HepG2 (cell line): ENCODE data around the gene MEIOB. TPM values are rescaled to one million over a fixed set of nuclear protein-coding genes. Genes with fewer than 3 reads are reported as not detected.
A peak's percentile ranks its signal among the peaks of the same experiment; 100 is the strongest.

Source experiments
- ATF6 ChIP-seq: sonication (generic); formaldehyde crosslinking; conservative IDR thresholded peaks from 2 replicates; pipeline ENCODE4 v1.4.0; 2020; ENCODE audit warnings: missing genetic modification reagents
- FLYWCH1 ChIP-seq: sonication (generic); formaldehyde crosslinking; IDR thresholded peaks from 2 replicates; pipeline ENCODE4 v1.8.1; 2023; ENCODE audit warnings: mild to moderate bottlenecking, missing genetic modification reagents
- NFYC ChIP-seq: IDR thresholded peaks from 2 replicates; pipeline ENCODE4 v1.6.1; 2016; ENCODE audit warnings: missing genetic modification reagents, missing compliant biosample characterization
- SIX1 ChIP-seq: sonication (generic); formaldehyde crosslinking; IDR thresholded peaks from 2 replicates; pipeline ENCODE4 v1.4.0; 2020; ENCODE audit warnings: missing genetic modification reagents, borderline replicate concordance
- ZFP62 ChIP-seq: sonication (generic); formaldehyde crosslinking; IDR thresholded peaks from 2 replicates; pipeline ENCODE4 v1.4.0; 2020; ENCODE audit warnings: missing genetic modification reagents
- ZMYM3 ChIP-seq: sonication (generic); formaldehyde crosslinking; IDR thresholded peaks from 2 replicates; pipeline ENCODE4 v1.5.1; 2020; ENCODE audit warnings: mild to moderate bottlenecking, missing genetic modification reagents
- ZNF770 ChIP-seq: sonication (generic); formaldehyde crosslinking; IDR thresholded peaks from 2 replicates; pipeline ENCODE4 v1.5.0; 2020; ENCODE audit warnings: mild to moderate bottlenecking, missing genetic modification reagents
- polyA plus RNA-seq, 8 experiments: library from polyadenylated mRNA; depleted of rRNA in 3 of 8; stranded (reverse) in 7 of 8; unstranded in 1 of 8; fragments of >200 nt; fragmentation: Illumina TruSeq in 4 of 8; extraction: Trizol in 4 of 8; gene quantifications; 2 replicates each; pipeline versions ENCODE4 v1.2.1 to v1.2.3, GENCODE V29; 2011 to 2016; ENCODE audit warnings: low read depth in 4 of 8, missing spikeins in 1 of 8, mixed read lengths in 1 of 8; ENCODE audit not compliant: insufficient read depth in 1 of 8
- total RNA-seq, 5 experiments: library from RNA; depleted of rRNA; stranded (reverse); fragments of >200 nt; fragmentation: Illumina TruSeq; extraction: Trizol; gene quantifications; 2 replicates each; pipeline ENCODE4 v1.2.3, GENCODE V29; 2016; ENCODE audit warnings: low read depth in 1 of 5
- TF ChIP-seq, protein P1 (sequence below): sonication (generic); formaldehyde crosslinking; IDR thresholded peaks from 2 replicates; pipeline ENCODE4 v1.4.0; 2020; ENCODE audit warnings: missing genetic modification reagents, borderline replicate concordance
- TF ChIP-seq, protein P2 (sequence below): sonication (generic); formaldehyde crosslinking; IDR thresholded peaks from 2 replicates; pipeline ENCODE4 v1.5.1; 2020; ENCODE audit warnings: missing genetic modification reagents, mild to moderate bottlenecking, borderline replicate concordance

MEIOB gene
- total and polyA plus RNA-seq, 2 of the 13 experiments (the other 11 are each of a cell fraction or from before 2014, with no cell fraction given), result 0.17 TPM; not detected in 1

DNA sequence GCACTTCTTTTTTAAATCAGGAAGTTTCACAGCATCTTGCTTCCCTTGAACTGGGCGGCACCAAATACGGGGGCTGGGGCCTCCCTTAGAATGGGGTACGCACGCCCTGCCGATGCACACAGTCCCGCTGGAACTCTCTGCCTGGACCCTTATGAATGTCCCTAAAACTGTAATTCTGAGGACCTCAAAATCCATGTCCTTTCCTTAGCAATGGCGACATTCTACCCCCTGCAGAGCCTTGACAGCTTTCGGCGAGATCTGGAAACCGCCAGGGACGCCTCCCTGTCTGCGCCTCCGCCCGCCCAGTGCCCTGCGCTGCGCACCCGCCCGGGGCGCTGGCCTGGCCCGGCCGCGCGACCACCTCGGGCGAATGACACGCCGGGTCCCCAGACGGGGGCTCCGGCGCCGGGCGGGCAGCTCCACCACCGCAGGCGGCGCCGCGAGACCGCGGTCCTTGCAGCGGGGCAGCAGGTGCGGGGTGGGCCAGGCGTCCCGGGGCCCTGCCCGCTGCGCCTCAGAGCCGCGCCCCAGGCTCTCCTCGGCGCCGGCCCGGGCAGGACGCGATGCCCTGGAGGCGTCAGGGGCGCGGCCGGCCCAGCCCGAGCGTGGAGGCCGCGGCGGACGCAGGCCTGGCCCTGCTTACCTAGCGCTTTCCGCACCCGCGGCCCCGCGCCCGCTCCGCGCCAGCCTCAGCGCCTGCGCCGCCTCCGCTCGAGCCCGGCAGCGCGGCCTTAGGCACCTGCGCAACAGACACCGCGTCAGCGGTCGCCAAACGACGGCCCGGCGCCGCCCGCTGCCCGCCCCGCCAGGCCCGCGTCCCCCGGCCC, 45.9 kb downstream of the MEIOB start (continued):
- TF ChIP-seq, protein P1, sequence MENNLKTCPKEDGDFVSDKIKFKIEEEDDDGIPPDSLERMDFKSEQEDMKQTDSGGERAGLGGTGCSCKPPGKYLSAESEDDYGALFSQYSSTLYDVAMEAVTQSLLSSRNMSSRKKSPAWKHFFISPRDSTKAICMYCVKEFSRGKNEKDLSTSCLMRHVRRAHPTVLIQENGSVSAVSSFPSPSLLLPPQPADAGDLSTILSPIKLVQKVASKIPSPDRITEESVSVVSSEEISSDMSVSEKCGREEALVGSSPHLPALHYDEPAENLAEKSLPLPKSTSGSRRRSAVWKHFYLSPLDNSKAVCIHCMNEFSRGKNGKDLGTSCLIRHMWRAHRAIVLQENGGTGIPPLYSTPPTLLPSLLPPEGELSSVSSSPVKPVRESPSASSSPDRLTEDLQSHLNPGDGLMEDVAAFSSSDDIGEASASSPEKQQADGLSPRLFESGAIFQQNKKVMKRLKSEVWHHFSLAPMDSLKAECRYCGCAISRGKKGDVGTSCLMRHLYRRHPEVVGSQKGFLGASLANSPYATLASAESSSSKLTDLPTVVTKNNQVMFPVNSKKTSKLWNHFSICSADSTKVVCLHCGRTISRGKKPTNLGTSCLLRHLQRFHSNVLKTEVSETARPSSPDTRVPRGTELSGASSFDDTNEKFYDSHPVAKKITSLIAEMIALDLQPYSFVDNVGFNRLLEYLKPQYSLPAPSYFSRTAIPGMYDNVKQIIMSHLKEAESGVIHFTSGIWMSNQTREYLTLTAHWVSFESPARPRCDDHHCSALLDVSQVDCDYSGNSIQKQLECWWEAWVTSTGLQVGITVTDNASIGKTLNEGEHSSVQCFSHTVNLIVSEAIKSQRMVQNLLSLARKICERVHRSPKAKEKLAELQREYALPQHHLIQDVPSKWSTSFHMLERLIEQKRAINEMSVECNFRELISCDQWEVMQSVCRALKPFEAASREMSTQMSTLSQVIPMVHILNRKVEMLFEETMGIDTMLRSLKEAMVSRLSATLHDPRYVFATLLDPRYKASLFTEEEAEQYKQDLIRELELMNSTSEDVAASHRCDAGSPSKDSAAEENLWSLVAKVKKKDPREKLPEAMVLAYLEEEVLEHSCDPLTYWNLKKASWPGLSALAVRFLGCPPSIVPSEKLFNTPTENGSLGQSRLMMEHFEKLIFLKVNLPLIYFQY (CRISPR knock-in tag), result 0 out of 2 replicates have a peak, but pooled peaks have one; percentile 12
- TF ChIP-seq ATF6, result no peak
- no peak for TF ChIP-seq ZFP62 (CRISPR knock-in tag)
- TF ChIP-seq SIX1 (CRISPR knock-in tag), result no peak
- TF ChIP-seq FLYWCH1 (CRISPR knock-in tag), result no peak
- 0 out of 2 replicates have a peak, but pooled peaks have one; percentile 27 for TF ChIP-seq ZMYM3
- TF ChIP-seq, protein P2, sequence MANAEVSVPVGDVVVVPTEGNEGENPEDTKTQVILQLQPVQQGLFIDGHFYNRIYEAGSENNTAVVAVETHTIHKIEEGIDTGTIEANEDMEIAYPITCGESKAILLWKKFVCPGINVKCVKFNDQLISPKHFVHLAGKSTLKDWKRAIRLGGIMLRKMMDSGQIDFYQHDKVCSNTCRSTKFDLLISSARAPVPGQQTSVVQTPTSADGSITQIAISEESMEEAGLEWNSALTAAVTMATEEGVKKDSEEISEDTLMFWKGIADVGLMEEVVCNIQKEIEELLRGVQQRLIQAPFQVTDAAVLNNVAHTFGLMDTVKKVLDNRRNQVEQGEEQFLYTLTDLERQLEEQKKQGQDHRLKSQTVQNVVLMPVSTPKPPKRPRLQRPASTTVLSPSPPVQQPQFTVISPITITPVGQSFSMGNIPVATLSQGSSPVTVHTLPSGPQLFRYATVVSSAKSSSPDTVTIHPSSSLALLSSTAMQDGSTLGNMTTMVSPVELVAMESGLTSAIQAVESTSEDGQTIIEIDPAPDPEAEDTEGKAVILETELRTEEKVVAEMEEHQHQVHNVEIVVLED (CRISPR knock-in tag), result peak; percentile 17; the same call in 1 of the 2 replicates
- TF ChIP-seq NFYC, result no peak
- TF ChIP-seq ZNF770 (CRISPR knock-in tag), result peak; percentile 75
